Neural crest cell (in vitro differentiated cells): ENCODE measurements around the gene SUCLG2. TPM values are rescaled to one million over a fixed set of nuclear protein-coding genes. Genes with fewer than 3 reads are reported as not detected.

Experiments used
- DNase-seq: peaks from one replicate; pipeline ENCODE4 v3.0.0; 2021; ENCODE audit warnings: low read depth, mixed read lengths, low spot score
- H3K27ac Mint-ChIP-seq: one replicate; pipeline ENCODE4 v1.8.0; 2021; ENCODE audit warnings: mild to moderate bottlenecking, mixed read lengths; ENCODE audit not compliant: unreplicated experiment
- H3K27me3 Mint-ChIP-seq: 2 replicates; pipeline ENCODE4 v1.8.0; 2021; ENCODE audit warnings: low read depth, mild to moderate bottlenecking, mixed read lengths
- H3K36me3 Mint-ChIP-seq: 2 replicates; pipeline ENCODE4 v1.8.0; 2021; ENCODE audit warnings: low read depth, mild to moderate bottlenecking, mixed read lengths
- H3K4me1 Mint-ChIP-seq: 2 replicates; pipeline ENCODE4 v1.8.0; 2021; ENCODE audit warnings: mixed read lengths
- H3K4me3 Mint-ChIP-seq: one replicate; pipeline ENCODE4 v1.8.0; 2021; ENCODE audit warnings: mild to moderate bottlenecking, mixed read lengths
- H3K9me3 Mint-ChIP-seq: 2 replicates; pipeline ENCODE4 v1.8.0; 2021; ENCODE audit warnings: mixed read lengths
- CTCF ChIP-seq: fragments of 200-600 bp; sonication (generic); conservative IDR thresholded peaks from 2 replicates; pipeline ENCODE4 v1.5.0; 2021; ENCODE audit warnings: antibody characterized with exemption, mild to moderate bottlenecking
- total RNA-seq: library from RNA; stranded (reverse); gene quantifications from 2 replicates; pipeline ENCODE4 v1.2.1, GENCODE V29; 2021

The SUCLG2 gene
- total RNA-seq, 1 donor from 2014 or later, result 36.4 TPM

- Mint-ChIP-seq H3K27me3 (no peaks in the 10 kb centered on the region), H3K4me3 (no peak overlapping the region), H3K36me3 (peaks cover 20% of the 10 kb centered on the region), H3K9me3 (peaks cover 7% of the 10 kb centered on the region), H3K27ac (no peak overlapping the region), H3K4me1 (peaks cover 13% of the 10 kb centered on the region)
- TF ChIP-seq CTCF, result no peak
- DNase-seq, result no peak
Measured at GRCh38 chr3:67580430-67581000, 73.9 kb downstream of the SUCLG2 start.

GRCh38 chr3:67578416-67578815, 76.0 kb downstream of the SUCLG2 start:
- DNase-seq, result no peak
- Mint-ChIP-seq H3K27me3 (no peaks in the 10 kb centered on the region), H3K27ac (peak overlapping the region; percentile 59), H3K9me3 (peaks cover 7% of the 10 kb centered on the region), H3K36me3 (peaks cover 16% of the 10 kb centered on the region), H3K4me3 (no peak overlapping the region), H3K4me1 (peaks cover 13% of the 10 kb centered on the region)
- TF ChIP-seq CTCF, result no peak

- H3K27me3 Mint-ChIP-seq, result no peaks in the 10 kb centered on the region
- H3K9me3 Mint-ChIP-seq, result peaks cover 8% of the 10 kb centered on the region
- DNase-seq, result no peak
- no peak for TF ChIP-seq CTCF
- peaks cover 13% of the 10 kb centered on the region for H3K4me1 Mint-ChIP-seq
- H3K4me3 Mint-ChIP-seq, result no peak overlapping the region
- peaks cover 20% of the 10 kb centered on the region for H3K36me3 Mint-ChIP-seq
- H3K27ac Mint-ChIP-seq, result no peak overlapping the region
Measured at GRCh38 chr3:67576441-67576840, 78.0 kb downstream of the SUCLG2 start.

GRCh38 chr3:67569324-67569723, 85.1 kb downstream of the SUCLG2 start:
- Mint-ChIP-seq H3K4me1 (peaks cover 8% of the 10 kb centered on the region), H3K27me3 (no peaks in the 10 kb centered on the region), H3K4me3 (no peak overlapping the region)

GRCh38 chr3:67567893-67568292, 86.5 kb downstream of the SUCLG2 start:
- Mint-ChIP-seq H3K9me3 (peaks cover 20% of the 10 kb centered on the region), H3K27ac (peak overlapping the region; percentile 24), H3K36me3 (peaks cover 35% of the 10 kb centered on the region), H3K4me3 (no peak overlapping the region), H3K27me3 (no peaks in the 10 kb centered on the region), H3K4me1 (peaks cover 13% of the 10 kb centered on the region)
- TF ChIP-seq CTCF, result no peak
- DNase-seq, result no peak

More at GRCh38 chr3:67569324-67569723, 85.1 kb downstream of the SUCLG2 start:
- H3K36me3 Mint-ChIP-seq, result peaks cover 36% of the 10 kb centered on the region
- H3K27ac Mint-ChIP-seq, result no peak overlapping the region
- DNase-seq, result no peak
- H3K9me3 Mint-ChIP-seq, result peaks cover 23% of the 10 kb centered on the region
- TF ChIP-seq CTCF, result no peak
